Sciatic nerve (tissue), 2 donors: ENCODE measurements around the gene PKLR. TPM values are rescaled to one million over a fixed set of nuclear protein-coding genes. Genes with fewer than 3 reads are reported as not detected.

Experiments used
- ATAC-seq: fragments of 200-7000 bp; cut with Tn5 transposase; one replicate; pipeline ENCODE4 v1.9.1; 2020; ENCODE audit warnings: mild to moderate bottlenecking, moderate library complexity
- DNase-seq: peaks from one replicate; pipeline ENCODE4 v3.0.0-alpha.2; 2020; ENCODE audit warnings: low spot score
- intact Hi-C: fragments of 100-400 bp; cut with DNase I; formaldehyde crosslinking; loops from one replicate; pipeline ENCODE4 v1.14.2; 2022
- total RNA-seq: library from RNA; stranded (reverse); fragmentation: NEBNext Ultra II Directional; extraction: Animal tissue kit (Norgen Biotek cat#: 25700); gene quantifications from one replicate; pipeline ENCODE4 v1.2.1, GENCODE V29; 2021
- donor health status: DM: no; HTN: no; CAD: no.
- donor health status: DM: no; HTN: no; CAD: no.

PKLR gene
- total RNA-seq, 1 donor from 2014 or later: not detected

GRCh38 chr1:155320661-155321617 is 19.7 kb upstream of the PKLR start, which contains the start of gene RUSC1:
Gene RUSC1 (plus strand): TSS chr1:155320894. CDS start chr1:155321774, 880 bp downstream.
- DNase-seq: peak; percentile 92
- intact Hi-C loops: loop anchor here (5.0 kb wide), 1 partner anchor 49 kb away; the partner anchor contains the start of gene CLK2
- ATAC-seq: peak; percentile 68

GRCh38 chr1:155320252-155320651 is 19.0 kb upstream of the PKLR start:
- ATAC-seq (no peak), DNase-seq (no peak)
- intact Hi-C loops: loop anchor here (5.0 kb wide), 1 partner anchor 48 kb away; the partner anchor contains the start of gene CLK2

- no peak for ATAC-seq
- intact Hi-C loops: no loop called here
- no peak for DNase-seq
These were observed 18.3 kb upstream of the PKLR start for GRCh38 chr1:155319536-155319935.

DNA sequence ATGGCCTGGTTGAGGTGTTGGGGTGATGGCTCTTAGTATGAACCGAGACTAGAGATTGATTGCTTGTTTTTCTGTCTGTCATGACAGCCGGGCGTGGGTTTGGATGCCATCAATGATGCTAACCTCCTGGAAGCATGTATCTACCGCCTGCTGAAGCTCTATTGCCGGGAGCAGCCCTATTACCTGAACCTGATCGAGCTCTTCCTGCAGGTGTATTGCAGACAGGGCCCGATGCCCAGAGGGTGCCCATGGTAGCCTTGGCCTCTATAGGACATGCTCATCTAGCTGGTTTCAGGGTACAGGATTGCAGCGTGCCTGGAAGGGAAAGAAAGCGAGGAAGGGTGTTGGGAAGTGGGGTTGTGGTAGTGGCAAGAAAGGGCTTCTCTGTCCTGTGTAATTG is 16.8 kb upstream of the PKLR start:
- no peak for ATAC-seq
- no peak for DNase-seq
- intact Hi-C loops: no loop called here

DNA sequence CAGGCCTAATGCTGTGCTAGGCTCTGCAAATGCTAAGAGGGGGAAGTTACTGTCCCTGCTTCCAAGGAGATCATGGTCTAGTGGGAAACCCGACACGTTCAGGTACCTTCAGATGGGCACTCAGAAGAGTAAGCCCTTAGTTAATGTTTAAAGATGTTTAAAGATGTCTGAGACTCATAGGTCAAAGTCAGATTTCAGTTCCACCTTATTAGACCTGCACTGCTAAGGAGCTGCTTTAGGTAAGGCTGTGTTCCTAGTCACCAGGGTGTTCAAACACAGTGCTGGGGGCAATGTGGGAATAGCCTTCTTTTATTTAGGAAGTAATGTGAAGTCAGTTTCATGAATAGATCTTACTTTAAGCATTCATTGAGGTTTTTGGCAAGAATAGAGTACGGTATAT is 15.7 kb upstream of the PKLR start:
- intact Hi-C loops: no loop called here
- DNase-seq: no peak
- no peak for ATAC-seq

- intact Hi-C loops: no loop called here
- DNase-seq (no peak), ATAC-seq (no peak)
These were observed 12.0 kb upstream of the PKLR start for GRCh38 chr1:155313261-155313660.

DNA sequence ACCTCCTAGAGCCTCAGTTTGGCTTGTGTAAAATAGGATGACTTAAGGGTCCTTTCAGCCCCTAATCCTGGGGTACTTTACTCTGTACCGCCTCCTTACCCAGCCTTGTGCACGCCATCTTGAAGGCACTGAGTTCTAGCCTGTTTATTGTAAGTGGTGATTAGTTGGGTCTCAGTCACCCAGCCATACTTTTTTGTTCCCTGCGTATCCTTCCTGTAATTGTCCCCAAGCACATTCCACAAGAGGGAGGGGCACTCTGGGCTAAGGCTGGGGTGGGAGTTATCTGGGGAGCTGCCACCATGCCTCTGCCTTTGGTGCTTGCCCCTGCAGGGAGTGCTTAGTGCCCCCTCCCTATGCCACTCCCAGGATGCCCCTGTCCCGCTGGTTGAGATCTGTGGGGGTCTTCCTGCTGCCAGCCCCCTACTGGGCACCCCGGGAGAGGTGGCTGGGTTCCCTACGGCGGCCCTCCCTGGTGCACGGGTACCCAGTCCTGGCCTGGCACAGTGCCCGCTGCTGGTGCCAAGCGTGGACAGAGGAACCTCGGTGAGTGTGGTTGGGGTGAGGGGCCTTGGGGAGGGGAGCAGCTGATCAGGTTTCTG is 8.3 kb upstream of the PKLR start:
- intact Hi-C loops: no loop called here
- peak; percentile 75 for DNase-seq
- ATAC-seq: peak; percentile 0

DNA sequence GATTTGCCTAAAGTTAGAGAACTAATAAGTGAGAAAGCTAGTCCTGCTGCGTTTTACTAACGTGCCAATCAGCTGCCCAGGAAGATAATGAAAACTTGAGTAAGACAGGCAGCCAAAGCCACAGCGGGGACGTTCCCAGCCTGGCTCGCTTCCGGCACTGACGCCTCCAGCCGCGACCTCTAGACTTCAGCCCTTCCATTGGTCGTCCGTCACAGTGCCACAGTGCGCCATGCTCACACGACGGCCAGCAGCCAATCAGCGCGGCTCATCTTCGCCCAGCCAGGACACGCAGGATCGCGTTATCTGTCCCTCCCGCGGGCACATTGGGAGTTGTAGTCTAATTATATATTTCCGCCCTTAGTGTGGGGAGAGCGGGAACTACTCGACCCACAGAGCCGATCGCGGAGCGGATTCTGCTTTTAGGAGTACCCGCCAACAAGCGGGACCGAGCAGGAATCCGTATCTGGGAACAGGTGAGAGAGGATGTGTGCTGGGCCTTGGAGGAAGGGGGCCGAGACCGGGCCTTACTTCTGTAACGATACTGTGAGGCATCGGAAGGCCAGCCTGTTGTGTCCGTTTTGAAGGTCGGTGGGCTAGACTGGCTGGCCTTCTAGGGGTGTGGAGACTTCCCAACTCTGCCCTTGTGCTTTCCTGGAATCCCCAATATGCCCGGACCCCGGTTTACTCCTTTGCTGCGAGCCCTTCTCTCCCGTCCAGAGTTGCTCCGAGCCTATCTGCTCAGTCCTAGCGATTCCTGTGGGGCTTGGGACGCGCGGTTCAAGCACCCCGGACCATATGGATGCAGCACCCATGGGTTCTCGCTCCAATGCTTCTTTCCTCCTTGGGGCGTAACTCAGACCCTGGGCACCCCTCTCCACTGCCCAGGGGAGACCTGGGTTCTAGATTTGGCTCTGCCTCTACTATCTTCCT is 7.5 kb upstream of the PKLR start, which contains the start of gene FDPS:
Gene FDPS (plus strand): TSS at position 374 of the 930 bp plus-strand sequence. CDS start 924 bp downstream, outside the sequence.
- intact Hi-C loops: no loop called here
- ATAC-seq: peak; percentile 100
- DNase-seq: peak; percentile 98

DNA sequence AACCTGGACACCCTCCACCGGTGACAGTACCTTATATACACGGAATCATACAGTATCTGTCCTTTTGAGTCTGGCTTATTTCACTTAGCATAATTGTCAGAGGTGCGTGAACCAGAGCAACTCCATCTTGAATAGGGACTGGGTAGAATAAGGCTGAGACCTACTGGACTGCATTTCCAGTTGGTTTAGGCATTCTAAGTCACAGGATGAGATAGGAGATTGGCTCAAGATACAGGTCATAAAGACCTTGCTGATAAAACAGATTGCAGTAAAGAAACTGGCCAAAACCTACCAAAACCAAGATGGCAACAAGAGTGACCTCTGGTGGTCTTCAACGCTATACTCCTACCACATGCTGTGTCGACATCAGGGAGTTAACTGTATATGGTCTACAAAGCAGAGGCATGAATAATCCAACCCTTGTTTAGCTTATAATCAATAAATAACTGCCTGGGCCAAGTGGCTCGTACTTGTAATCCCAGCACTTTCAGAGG is 6.1 kb upstream of the PKLR start:
- no peak for DNase-seq
- ATAC-seq: no peak
- intact Hi-C loops: no loop called here

DNA sequence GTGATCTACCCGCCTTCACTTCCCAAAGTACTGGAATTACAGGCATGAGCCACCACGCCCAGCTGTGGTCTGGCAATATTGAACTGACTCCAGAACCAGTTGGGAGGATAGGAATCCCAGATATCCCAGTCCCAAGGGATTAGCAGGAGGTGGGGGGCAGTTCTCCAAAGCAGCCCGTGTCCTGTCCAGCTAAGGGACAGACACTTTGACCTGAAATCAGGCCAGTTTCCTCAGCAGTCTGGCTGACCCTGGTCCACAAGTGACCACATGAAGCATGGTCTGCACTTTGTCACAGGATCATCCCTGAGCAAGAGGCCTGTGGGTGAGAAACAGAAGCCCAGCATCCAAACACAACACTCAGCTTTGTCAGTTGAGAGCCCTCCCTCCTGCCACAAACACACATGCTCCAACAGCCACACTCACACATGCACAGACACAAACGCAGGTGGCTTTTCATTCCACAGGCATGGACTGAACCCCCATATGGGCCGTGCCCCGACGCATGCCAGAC is 4.7 kb upstream of the PKLR start:
- ATAC-seq (no peak), DNase-seq (no peak)
- intact Hi-C loops: no loop called here

DNA sequence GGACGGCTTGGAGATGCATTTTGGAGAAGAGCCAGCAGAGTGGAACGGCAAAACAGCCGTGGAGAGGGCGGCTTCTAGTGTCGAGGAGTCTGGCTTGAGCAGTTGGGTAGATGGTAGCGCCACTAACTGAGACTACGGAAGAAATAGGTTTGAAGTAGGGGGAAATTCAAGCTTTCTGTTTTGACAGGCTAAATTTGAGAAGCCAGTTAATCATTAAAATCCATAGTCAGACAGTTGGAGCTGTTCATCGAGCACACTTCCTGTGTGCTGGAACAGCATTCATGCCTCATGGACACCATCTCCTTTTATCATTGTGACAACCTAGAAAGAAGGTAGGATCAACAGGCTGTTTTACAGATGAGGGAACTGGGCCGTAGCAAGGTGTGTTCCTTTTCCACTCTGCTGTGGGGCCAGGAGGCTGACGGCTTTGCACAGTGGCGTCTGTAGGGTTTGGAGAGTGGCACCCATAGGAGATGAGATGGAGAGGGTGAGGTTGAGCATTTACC is 3.4 kb upstream of the PKLR start:
- DNase-seq: no peak
- ATAC-seq: no peak
- intact Hi-C loops: no loop called here

- ATAC-seq (no peak), DNase-seq (no peak)
These were observed 497 bp downstream of the PKLR start for GRCh38 chr1:155300553-155301329.

GRCh38 chr1:155300024-155300423 is 1.2 kb downstream of the PKLR start:
- intact Hi-C loops: no loop called here
- ATAC-seq: no peak

More at GRCh38 chr1:155300553-155301329, 497 bp downstream of the PKLR start:
- intact Hi-C loops: no loop called here

GRCh38 chr1:155297384-155297783 is 3.9 kb downstream of the PKLR start:
- no peak for DNase-seq
- intact Hi-C loops: no loop called here
- no peak for ATAC-seq

More at GRCh38 chr1:155300024-155300423, 1.2 kb downstream of the PKLR start:
- DNase-seq: no peak

DNA sequence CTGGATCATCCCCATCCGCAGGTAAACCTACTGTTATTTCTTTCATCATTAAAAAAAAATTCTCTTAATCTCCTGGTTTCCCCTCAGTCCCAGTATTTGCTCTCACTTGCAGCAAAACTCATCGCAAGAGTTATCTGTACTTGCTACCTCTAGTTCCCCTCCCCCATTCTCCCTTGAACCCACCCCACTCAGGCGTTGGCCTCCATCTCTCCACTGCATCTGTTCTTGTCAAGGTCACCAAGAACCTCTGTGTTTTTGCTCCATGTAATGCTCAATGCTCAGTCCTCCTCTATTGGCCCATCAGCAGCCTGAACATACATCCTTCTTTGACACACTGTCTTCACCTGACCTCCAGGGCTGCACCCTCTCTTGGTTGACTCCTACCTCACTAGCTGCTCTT is 4.6 kb downstream of the PKLR start:
- no peak for DNase-seq
- intact Hi-C loops: no loop called here
- ATAC-seq: no peak

DNA sequence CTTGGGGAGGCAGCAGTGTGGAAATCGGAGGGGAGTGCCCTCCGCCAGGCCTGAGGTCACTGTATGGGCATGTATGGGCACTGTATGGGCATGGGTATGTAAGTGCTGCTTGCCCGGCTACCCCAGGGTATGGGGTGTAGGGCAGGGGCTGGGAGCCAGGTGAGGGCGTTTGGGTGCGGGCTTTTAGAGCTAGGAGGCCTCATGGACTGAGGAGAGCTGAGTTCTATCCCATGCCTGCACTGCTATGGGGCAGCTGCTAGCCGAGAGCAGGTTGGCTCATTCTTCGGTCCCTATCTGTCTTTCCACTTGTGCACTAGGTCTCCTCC is 5.3 kb downstream of the PKLR start:
- DNase-seq: no peak
- ATAC-seq: peak; percentile 46
- intact Hi-C loops: no loop called here

- ATAC-seq (peak; percentile 39), DNase-seq (no peak)
- intact Hi-C loops: no loop called here
These were observed 5.9 kb downstream of the PKLR start for GRCh38 chr1:155295183-155295941.
